NCI-H1436 (cell line): ENCODE measurements around the gene BST2.

Source experiments
- DNase-seq: peaks from one replicate; lab custom pipeline; 2025; lab: John Stamatoyannopoulos, UW

BST2 gene, protein sequence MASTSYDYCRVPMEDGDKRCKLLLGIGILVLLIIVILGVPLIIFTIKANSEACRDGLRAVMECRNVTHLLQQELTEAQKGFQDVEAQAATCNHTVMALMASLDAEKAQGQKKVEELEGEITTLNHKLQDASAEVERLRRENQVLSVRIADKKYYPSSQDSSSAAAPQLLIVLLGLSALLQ

DNA sequence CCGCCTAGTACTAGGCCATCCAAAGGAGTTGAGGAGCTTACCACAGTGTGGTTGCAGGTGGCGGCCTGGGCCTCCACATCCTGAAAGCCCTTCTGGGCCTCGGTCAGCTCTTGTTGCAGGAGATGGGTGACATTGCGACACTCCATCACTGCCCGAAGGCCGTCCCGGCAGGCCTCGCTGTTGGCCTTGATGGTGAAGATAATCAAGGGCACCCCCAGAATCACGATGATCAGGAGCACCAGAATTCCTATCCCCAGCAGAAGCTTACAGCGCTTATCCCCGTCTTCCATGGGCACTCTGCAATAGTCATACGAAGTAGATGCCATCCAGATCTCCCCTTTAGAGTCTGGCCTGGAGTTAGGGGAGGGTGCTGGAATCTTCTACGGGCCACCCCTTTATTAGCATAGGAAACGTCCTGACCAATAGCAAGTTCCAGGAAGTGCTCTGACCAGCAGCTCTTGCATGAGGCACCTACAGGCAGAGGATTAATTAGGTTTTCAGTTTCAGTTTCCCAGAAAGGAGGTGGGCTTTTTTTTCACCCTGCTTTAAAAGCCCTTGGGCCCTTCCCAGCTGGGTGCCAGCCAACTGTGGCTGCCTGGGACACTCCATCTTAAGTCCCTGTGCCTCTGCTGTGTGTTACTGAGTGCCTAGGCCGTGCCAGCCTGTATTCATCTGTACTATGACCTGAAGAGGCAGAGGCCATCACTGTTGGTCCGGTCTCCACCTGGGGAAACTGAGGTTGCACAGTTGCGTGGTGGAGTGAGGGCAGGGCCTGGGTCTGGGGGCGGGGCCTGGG is at the start of gene BST2:
Gene BST2 (minus strand): TSS at position 381 of the 796 bp plus-strand sequence. CDS start 55 bp downstream, at position 326.
- DNase-seq: no peak

DNA sequence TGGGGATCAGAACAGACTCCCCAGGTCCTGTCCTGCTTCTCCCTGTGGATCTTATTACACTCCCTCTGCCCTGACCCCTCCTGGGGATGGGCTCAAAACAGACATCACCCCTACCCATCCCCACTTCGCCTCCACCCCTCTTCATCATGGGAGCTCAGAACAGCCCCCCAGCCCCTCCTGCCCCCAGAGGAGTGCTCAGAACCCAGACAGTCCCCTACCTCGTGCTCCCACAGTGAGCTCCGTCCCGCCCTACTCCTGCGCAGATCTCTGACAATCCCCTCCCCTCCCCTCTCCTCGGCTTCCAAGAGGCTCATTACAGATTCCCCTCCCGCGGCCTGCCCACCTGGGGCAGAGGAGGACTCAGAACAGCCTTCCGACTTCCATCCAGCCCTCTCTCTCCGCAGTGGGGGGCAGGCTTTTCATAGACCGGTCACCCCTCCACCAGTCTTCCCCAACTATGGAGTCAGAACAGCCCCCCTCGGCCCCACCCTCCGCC is 49.2 kb upstream of the BST2 start:
- DNase-seq: no peak

DNA sequence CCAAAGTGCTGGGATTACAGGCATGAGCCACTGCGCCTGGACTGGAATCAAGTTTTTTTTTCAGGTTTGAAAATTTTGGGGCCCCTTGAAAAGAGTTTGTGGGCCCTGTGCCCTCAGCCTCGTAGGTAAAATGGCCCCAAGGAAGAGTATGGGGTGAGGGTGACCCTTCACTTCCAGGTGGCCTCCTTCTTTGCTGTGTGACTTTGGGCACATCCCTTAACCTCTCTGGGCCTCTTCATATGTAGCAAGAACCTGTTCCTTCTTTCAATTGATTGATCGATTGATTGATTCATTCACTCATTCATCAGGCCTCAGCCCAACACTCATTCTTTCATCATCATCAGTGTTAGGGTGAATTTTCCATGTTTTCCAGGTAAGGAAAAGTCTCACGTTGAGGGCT is 46.4 kb upstream of the BST2 start:
- DNase-seq: no peak

DNA sequence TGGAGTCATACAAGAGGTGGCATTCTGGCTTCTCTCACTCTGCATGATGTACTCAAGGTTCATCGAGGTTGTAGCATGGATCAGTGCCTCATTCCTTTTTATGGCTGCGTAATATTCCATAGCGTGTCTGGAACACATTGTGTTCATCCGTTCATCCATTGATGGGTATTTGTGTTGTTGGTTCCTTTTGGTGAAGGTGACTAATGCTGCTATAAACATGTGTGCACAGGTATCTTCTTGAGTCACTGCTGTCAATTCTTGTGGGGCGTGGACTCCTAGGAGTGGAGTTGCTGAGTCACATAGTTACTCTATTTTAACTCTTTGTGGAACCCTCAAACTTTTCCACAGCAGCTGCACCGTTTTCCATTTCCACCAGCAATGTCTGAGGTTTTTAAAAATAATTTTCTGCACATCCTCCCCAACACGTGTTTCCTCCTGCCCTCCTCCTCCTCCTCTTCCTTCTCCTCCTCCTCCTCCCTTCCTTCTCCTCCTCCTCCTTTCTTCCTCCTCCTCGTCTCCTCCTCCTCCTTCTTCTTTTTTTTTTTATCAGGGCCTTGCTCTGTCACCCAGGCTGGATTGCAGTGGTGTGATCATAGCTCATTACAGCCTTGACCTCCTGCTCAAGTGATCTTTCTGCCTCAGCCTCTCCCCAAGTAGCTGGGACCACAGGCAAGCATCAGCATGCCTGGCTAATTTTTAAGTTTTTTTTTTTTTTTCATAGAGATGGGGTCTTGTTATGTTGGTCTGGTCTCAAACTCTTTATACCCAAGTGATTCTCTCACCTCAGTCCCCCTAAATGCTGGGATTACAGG is 45.0 kb upstream of the BST2 start:
- DNase-seq: no peak

DNA sequence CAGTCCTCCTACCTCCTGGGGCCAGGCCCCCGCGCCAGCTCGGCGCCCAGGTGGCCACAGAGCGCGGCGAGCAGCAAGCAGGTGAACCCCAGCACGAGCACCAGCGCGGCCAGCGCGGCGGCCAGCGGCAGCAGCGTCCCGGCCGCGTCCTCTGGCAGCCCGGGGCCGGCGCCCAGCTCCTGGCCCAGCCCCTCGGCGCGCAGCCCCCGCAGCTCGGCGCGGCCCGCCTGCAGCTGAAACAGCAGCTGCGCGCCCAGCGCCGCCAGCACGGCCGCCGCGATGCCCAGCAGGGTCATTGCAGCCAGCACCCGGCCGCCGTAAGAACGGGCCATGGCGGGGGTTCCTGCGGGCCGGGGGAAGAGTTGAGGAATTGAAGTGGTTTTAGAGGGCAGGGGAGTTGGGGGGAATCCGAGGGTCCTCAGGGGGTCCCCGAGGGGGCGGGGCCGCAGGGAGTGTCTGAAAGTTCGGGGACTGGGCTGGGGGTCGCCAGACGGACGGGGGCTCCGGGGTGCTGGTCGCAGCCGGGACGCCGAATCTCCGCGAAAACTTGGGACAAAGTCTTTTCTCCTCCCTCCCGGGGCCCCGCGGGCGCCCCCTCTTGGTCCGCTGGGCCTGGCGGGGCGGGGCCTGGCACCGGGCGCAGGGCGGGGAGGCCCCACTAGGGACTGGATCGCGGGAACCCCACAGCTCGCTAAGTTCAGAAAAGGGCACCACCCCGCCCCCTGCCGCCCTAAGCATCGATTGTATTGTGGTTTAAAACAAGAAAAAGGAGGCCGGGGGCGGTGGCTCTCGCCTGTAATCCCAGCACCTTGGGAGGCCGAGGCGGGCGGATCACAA is 42.9 kb upstream of the BST2 start, which contains the start of gene TMEM221:
Gene TMEM221 (minus strand): TSS at position 538 of the 837 bp plus-strand sequence. CDS start 206 bp downstream, at position 332.
- DNase-seq: no peak

DNA sequence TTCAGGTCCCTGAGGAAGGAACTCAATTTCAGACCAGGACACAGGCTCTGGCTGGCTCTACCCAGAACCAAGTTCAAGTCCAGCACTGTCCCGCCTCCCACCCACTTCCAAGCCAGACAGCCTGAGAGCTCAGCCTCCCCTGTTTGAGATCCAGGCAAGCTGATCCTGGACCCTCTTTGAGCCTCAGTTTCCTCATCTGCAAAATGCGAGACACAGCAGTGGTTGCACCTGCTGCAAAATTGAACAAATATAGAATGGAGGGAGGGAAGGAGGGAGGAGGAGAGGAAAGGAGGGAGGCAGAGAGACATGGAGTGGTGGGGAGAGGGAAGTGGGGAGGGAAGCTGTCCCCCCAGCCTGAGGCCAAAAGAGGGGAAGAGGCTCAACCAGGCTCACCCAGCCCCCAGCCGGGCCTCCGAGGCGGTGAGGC is 42.3 kb upstream of the BST2 start:
- DNase-seq: no peak

DNA sequence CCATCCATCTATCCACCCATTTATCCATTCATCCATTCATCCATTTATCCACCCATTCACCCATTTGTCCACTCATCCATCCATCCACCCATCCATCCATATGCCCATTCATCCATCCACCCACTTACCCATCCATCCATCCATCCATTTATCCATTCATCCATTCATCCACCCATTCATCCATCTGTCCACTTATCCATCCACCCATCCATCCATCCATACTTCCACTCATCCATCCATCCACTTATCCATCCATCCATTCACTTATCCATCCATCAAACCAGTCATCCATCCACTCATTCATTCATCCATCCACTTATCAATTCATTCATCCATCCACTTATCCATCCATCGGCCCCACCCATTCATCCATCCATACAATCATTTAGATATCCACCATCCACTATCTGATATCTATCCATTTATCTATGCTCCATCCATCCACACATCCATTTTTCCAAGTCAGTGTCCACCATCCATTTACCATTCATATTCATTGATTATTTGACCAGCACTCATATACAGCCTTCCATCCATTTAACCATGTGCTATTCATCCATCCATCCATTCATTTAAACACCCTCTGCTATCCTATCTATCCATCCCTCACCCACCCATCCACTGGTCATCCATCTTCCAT is 40.2 kb upstream of the BST2 start:
- DNase-seq: no peak

DNA sequence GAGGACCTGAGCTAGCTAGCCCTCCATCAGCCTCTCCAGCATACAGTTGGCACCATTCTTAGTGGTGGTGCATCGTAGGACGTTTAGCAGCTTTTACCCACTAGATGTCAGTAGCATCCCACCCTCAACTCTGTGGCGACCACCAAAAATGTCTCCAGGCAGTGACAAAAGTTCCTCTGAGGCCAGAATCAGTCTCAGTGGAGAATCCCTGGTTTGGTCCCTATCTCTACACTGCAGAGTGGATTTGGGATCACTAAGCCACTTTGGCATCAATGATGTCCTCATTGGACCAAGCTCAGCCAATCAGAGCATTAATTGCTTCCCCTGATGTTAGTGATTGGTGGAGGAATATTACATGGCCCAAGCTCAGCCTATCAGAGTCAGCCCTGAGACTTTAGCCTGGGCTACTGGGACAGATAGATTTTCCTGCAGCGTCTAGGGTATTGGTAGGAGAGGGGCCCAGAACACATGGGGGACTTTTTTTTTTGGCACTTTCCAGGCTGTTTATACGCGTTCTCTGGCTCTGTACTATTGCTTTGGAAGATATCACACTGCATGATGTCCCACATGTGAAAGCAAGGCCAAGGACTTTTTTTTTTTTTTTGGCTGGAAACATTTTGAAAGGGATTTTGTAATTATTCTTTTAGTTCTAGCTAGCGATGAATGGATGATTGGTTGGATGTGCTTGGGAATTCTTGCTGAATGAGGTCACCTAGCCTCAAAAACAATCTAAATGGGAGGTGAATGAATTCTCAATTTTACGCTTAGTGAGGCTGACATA is 36.0 kb upstream of the BST2 start:
- DNase-seq: no peak

DNA sequence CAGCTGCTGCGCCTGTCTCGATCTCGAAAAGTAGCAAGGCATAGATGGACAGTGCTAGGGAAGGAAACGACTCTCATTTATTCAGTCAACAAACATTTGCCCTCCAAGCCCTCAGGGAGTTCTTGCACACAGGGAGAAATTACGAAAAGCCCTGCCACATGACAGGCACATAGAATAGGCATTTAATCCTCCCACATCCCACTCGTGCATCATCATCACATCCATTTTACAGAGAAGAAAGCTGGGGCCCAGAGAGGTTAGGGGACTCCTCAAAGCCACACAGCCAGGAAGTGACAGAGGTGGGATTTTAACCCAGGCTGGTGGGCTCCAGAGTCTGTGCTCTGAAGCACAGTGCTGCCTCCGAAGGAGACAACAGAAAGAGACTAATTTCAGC is 31.4 kb upstream of the BST2 start:
- DNase-seq: no peak

DNA sequence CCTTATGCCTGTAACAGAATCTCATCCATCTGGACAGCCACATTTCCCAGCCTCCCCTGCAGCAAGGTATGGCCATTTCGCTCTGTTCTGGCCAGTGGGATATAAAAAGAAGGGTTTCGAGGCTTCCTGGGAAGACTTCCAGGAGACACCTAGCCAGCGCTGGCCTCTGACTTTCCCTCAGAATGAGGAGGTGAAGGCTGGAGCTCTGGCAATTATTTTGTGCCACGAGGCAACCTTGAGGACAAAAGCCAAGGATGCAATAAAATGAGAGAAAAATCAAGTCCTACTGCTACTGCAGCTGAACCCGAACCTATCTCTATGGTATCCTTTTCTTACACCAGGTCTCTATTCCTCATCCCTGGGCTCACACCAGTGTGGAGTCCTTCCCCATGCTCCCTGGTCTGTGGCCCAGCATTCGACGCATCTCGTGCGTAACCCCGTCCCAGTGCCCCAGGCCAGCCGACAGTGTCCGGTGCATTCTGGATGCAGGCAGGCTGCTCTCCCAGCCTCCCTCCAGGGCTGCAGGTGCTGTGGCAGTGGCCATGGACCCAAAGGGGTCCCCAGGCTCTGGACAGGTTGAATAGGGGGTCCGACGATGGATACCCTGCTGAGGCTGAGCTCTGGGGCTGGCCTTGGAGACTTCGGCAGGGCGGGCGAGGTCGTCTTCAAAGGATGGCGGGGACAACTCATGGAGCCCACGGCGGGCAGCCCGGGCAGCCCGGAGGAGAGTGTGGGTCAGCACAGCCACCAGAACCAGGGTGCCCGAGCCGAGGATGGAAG is 30.9 kb upstream of the BST2 start:
- no peak for DNase-seq

DNA sequence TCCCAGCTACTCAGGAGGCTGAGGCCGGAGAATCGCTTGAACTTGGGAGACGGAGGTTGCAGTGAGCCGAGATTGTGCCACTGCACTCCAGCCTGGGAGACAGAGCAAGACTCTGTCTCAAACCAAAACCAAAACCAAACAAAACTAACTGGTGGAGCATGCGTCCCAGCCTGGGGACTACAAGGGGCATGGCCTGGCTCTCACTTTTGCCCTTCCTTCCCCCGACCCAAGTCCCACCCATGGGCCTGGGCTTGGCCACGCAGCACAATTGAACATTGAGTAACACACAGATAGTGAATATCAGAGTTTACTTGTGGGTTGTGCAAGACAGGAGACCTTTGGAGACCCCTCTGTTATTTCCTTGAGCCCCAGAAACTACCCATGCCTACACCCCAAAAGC is 29.8 kb upstream of the BST2 start:
- DNase-seq: no peak

DNA sequence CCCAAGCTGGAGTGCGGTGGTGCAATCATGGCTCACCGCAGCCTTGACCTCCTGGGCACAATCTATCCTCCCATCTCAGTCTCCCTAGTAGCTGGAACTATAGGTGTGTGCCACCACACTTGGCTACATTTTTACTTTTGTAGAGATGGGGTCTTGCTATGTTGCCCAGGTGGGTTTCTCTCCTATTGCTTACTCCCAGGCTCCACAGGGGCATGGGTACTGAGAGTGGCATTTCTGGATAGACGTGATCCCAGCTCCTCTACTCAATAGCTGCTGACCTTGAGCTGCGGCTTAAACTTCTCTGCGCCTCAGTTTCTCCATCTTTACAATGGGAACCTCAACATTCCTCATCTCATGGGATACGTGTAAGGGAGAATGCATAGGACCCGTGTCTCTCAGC is 26.0 kb upstream of the BST2 start:
- DNase-seq: no peak

DNA sequence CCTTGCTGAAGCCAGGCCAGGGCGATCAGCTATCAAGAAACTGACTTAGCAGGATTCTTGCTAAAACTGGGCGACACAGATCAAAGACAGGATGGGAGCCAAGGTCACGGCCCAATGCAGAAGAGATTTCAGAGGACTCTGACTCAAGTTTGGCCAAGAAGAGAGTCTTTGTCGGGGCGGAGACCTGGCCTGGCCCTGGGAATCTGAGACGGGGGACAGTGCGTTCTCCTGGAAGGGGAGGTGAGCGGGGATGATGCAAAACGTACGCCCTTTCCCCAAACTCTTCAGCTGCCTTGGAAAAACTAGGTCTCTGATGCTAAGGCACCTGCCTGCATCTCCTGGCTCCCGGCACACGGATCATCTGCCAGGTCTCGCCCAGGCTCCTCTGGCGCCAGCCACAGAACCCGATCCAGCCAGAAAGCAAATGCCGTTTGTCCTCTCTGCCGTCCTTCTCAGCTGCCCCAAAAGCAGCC is 24.2 kb upstream of the BST2 start:
- no peak for DNase-seq

DNA sequence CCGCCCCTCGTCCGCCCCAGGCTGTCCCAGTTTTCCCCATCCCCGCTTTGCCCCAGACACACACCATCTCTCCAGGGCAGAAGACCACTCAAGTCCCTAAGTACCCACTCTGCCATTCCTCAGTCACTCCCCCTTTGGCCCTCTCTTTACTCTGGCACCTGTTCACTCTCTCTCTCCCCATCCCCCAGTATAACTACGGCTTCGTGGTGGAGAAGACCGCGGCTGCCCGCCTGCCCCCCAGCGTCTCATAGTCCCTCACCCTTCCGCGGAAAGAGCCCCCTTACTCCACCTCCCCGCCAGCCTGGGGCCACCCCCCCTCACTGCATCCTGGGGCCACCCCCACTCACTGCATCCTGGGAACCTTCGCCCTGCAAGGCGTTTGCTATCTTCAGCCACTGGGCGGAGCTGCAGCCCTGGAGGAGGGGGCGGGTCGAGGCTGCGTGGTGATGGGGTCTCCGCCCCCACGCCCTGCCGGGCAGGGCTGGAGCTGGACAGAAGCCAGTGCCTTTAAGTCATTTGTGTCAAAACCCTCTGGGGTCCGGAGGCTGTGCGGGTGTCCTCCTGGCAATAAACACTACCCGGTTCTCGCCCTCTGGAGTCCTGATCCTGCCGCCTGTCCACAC is 19.4 kb upstream of the BST2 start:
- no peak for DNase-seq

DNA sequence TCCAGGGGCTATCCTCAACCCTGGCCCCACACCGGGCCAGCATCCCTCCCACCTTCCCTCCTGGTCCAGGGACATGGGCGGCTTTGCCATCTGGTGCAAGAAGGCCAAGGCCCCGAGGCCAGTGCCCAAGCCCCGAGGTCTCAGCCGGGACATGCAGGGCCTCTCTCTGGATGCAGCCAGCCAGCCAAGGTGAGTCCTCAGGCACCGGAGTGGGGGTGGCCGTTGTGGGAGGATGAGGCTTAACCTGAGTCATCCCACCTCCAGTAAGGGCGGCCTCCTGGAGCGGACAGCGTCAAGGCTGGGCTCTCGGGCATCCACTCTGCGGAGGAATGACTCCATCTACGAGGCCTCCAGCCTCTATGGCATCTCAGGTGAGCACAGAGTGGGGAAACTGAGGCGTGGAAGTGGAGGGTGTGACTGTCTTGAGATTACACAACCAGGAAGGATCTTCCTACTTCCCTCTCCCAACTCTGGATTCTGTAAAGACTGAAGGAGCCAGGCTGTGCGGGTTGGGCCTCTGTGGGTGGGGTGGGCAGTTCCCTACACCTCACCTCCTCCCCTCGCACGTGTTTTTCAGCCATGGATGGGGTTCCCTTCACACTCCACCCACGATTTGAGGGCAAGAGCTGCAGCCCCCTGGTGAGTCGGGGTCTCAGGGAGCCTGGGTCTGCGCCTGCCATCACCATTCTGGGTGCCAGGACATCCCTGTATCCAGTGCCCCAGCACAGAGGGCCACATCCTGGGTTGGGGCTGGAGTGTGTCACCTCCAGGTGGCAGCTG is 18.2 kb upstream of the BST2 start:
- DNase-seq: no peak

DNA sequence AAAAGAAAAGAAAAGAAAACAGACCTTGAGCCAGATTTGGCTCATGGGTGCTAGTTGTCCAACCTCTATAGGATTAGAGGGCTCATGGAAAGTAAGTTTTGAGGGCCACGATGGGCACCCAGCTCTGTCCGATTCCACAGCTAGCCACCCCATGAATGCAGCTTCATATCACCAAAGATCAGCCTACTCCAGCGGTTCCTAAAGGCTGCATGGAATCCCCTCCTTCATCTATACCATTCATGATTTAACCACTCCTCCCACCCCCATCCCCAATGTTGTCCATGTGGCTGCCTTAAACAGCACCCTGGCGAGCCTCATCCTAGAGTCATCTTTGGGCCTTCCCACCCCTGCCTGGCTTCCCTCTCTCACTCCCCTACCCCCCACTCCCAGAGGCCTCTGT is 16.5 kb upstream of the BST2 start:
- no peak for DNase-seq

DNA sequence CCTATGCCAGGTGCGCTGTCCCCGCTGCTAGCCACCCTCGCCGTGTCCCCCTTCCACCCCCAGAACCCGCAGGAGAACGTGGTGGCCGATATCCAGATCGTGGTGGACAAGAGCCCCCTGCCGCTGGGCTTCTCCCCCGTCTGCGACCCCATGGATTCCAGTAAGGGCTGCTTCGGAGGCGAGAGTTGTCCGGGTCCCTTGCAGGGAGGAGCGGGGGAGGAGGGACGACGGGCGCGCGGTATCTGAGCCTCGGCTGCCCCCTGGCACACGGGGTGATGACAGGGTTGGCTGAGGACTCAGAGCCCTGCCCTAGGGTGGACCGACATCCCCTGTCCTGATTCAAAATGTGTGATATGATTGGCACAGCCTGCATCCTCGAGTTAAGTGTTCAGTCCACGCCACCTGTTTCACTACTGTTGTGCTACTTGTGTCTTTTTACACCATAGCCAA is 15.1 kb upstream of the BST2 start:
- DNase-seq: no peak
